Brain microvascular endothelial cell (primary cell): ENCODE results near the gene SNX24.

Experiments used
- DNase-seq: peaks from one replicate; pipeline ENCODE4 v3.0.0-alpha.2; 2020
- H3K27ac ChIP-seq: fragments of 250-450 bp; sonication (Bioruptor Pico); 2 replicates; pipeline ENCODE4 v1.5.1; 2020; ENCODE audit warnings: mild to moderate bottlenecking, moderate library complexity
- H3K27me3 ChIP-seq: fragments of 250-450 bp; sonication (Bioruptor Pico); replicated peaks from 2 replicates; pipeline ENCODE4 v1.5.1; 2020; ENCODE audit warnings: mild to moderate bottlenecking
- H3K36me3 ChIP-seq: fragments of 250-450 bp; sonication (Bioruptor Pico); replicated peaks from 2 replicates; pipeline ENCODE4 v1.5.1; 2020; ENCODE audit warnings: mild to moderate bottlenecking
- H3K4me3 ChIP-seq: 2 replicates; pipeline ENCODE4 v1.5.1; 2011; ENCODE audit warnings: low read depth, mild to moderate bottlenecking, control low read depth, low read length, moderate library complexity
- CTCF ChIP-seq: IDR thresholded peaks from 2 replicates; pipeline ENCODE4 v1.5.1; 2011; ENCODE audit warnings: low read depth, mild to moderate bottlenecking, moderate library complexity, low read length, control low read depth, inconsistent platforms; ENCODE audit errors: missing control alignments
- in situ Hi-C: cut with HindIII; loops from 2 replicates; pipeline ENCODE4 v1.10.0; 2017; ENCODE audit warnings: low sequenced_read_pairs, low pct_ligation_motif_present

SNX24 gene

GRCh38 chr5:122996091-122996490, 150.7 kb downstream of the SNX24 start:
- no peaks in the 10 kb centered on the region for H3K27me3 ChIP-seq
- H3K27ac ChIP-seq: no peak overlapping the region
- TF ChIP-seq CTCF: no peak
- H3K36me3 ChIP-seq: no peaks in the 10 kb centered on the region
- in situ Hi-C loops: no loop called here
- no peak for DNase-seq
- H3K4me3 ChIP-seq: no peak overlapping the region

- in situ Hi-C loops: no loop called here
- H3K27me3 ChIP-seq: no peaks in the 10 kb centered on the region
- no peak for DNase-seq
- TF ChIP-seq CTCF: no peak
- H3K4me3 ChIP-seq: no peak overlapping the region
- no peak overlapping the region for H3K27ac ChIP-seq
- no peaks in the 10 kb centered on the region for H3K36me3 ChIP-seq
Observed at GRCh38 chr5:122997294-122997693, 151.9 kb downstream of the SNX24 start.

- in situ Hi-C loops: no loop called here
- DNase-seq: peak; percentile 16
- Histone ChIP-seq H3K36me3 (no peaks in the 10 kb centered on the region), H3K27me3 (no peaks in the 10 kb centered on the region), H3K27ac (no peak overlapping the region), H3K4me3 (no peak overlapping the region)
- peak; percentile 78 for TF ChIP-seq CTCF
Observed at GRCh38 chr5:122999947-123000563, 154.6 kb downstream of the SNX24 start.

- Histone ChIP-seq H3K36me3 (no peaks in the 10 kb centered on the region), H3K27me3 (no peaks in the 10 kb centered on the region), H3K27ac (no peak overlapping the region), H3K4me3 (no peak overlapping the region)
- TF ChIP-seq CTCF: no peak
- in situ Hi-C loops: no loop called here
- no peak for DNase-seq
Observed at GRCh38 chr5:123000731-123001130, 155.3 kb downstream of the SNX24 start.

- H3K27ac ChIP-seq: no peak overlapping the region
- no peak for TF ChIP-seq CTCF
- DNase-seq: no peak
- H3K4me3 ChIP-seq: no peak overlapping the region
- no peaks in the 10 kb centered on the region for H3K27me3 ChIP-seq
- H3K36me3 ChIP-seq: no peaks in the 10 kb centered on the region
- in situ Hi-C loops: no loop called here
Observed at GRCh38 chr5:123001808-123002207, 156.4 kb downstream of the SNX24 start.

- TF ChIP-seq CTCF: no peak
- DNase-seq: no peak
- no peaks in the 10 kb centered on the region for H3K27me3 ChIP-seq
- no peak overlapping the region for H3K27ac ChIP-seq
- H3K36me3 ChIP-seq: no peaks in the 10 kb centered on the region
- H3K4me3 ChIP-seq: no peak overlapping the region
- in situ Hi-C loops: no loop called here
Observed at GRCh38 chr5:123007182-123007581, 161.8 kb downstream of the SNX24 start.
